Tongue (tissue), 2 donors: Measurements from ENCODE around the gene ZNF19. TPM values are rescaled to one million over a fixed set of nuclear protein-coding genes. Genes with fewer than 3 reads are reported as not detected.

ENCODE experiments used
- DNase-seq: peaks from one replicate; pipeline ENCODE4 v3.0.0-alpha.2; 2015
- total RNA-seq: library from RNA; depleted of rRNA; stranded (reverse); fragments of >200 nt; gene quantifications from one replicate; pipeline ENCODE4 v1.2.3, GENCODE V29; 2014

The ZNF19 gene
- total RNA-seq, 1 donor from 2014 or later: 2.6 TPM

- no peak for DNase-seq
Measured at GRCh38 chr16:71441348-71442050, 47.6 kb downstream of the ZNF19 start.

GRCh38 chr16:71440669-71441347 lies 48.3 kb downstream of the ZNF19 start:
- no peak for DNase-seq

GRCh38 chr16:71439523-71439922 lies 49.6 kb downstream of the ZNF19 start:
- no peak for DNase-seq

- DNase-seq: no peak
Measured at GRCh38 chr16:71436473-71436872, 52.7 kb downstream of the ZNF19 start.

- no peak for DNase-seq
Measured at GRCh38 chr16:71432906-71433305, 56.2 kb downstream of the ZNF19 start.

GRCh38 chr16:71431991-71432390 lies 57.1 kb downstream of the ZNF19 start:
- DNase-seq: no peak

GRCh38 chr16:71431176-71431575 lies 57.9 kb downstream of the ZNF19 start:
- DNase-seq: no peak

GRCh38 chr16:71430744-71431143 lies 58.4 kb downstream of the ZNF19 start:
- DNase-seq: no peak

- DNase-seq: no peak
Measured at GRCh38 chr16:71429581-71429980, 59.5 kb downstream of the ZNF19 start.

GRCh38 chr16:71428883-71429282 lies 60.2 kb downstream of the ZNF19 start:
- DNase-seq: no peak

GRCh38 chr16:71428385-71428784 lies 60.7 kb downstream of the ZNF19 start:
- DNase-seq: no peak

- DNase-seq: no peak
Measured at GRCh38 chr16:71426880-71427615, 62.1 kb downstream of the ZNF19 start.

- peak; percentile 42 for DNase-seq
Measured at GRCh38 chr16:71426069-71426879, 62.9 kb downstream of the ZNF19 start.

- DNase-seq: no peak
Measured at GRCh38 chr16:71425746-71426068, 63.4 kb downstream of the ZNF19 start.

GRCh38 chr16:71424626-71425025 lies 64.5 kb downstream of the ZNF19 start:
- no peak for DNase-seq

- no peak for DNase-seq
Measured at GRCh38 chr16:71423865-71424264, 65.3 kb downstream of the ZNF19 start.

Other genes with a start within 250 kb of the ZNF19 start
- 47.6 TPM for gene CMTR2, start 199.9 kb downstream of the ZNF19 start, total RNA-seq
- gene CALB2, start 130.6 kb downstream of the ZNF19 start, total RNA-seq: 0.31 TPM
- not detected for gene TLE7, start 47.3 kb downstream of the ZNF19 start, total RNA-seq
- gene ZNF23, start 27.1 kb downstream of the ZNF19 start, total RNA-seq: 13.3 TPM
- 0.21 TPM for gene CHST4, start 37.1 kb upstream of the ZNF19 start, total RNA-seq
- gene TAT, start 87.8 kb upstream of the ZNF19 start, total RNA-seq: not detected
- gene MARVELD3, start 136.9 kb upstream of the ZNF19 start, total RNA-seq: 1.9 TPM
- gene PHLPP2, start 235.4 kb upstream of the ZNF19 start, total RNA-seq: 6.5 TPM